Peyer's patch (tissue), 4 donors: ENCODE measurements around the gene CAV1.

Source experiments
- POLR2A ChIP-seq, 2 donors: fragments of 450-650 bp; IDR thresholded peaks; one replicate each; pipeline ENCODE4 v1.5.1; 2017; ENCODE audit warnings: antibody characterized with exemption in 2 of 2, mild to moderate bottlenecking in 2 of 2, moderate library complexity in 2 of 2
- TF ChIP-seq, protein P1 (sequence below), 6 experiments: fragments of 450-650 bp in 4 of 6; fragments of 200-600 bp in 2 of 6; sonication (generic) in 1 of 6; IDR thresholded peaks; one replicate each; pipeline ENCODE4 v1.5.1; 2017 to 2019; ENCODE audit warnings: antibody characterized with exemption in 6 of 6, mild to moderate bottlenecking in 3 of 6, moderate library complexity in 1 of 6

DNA sequence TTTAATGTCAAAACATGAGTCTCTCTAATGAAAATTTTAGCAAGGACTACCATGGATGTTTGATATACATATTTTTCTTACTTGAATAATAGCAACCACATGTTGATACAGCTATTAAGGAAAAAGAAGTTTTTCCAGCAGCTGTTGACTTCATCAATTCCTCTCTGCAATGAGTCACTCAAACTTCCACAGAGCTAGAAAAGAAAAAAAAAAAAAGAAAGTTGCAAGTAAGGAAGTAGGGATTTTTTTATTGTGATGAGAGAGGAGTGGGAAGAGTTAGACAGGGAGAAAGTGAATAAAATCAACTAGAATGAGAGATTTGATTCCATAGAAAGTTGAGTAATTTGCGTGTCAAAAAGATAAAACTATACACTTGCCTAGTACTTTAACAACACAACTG is 46.2 kb downstream of the CAV1 start:
- TF ChIP-seq POLR2A (IDR thresholded peaks at IDR 0.05), result no peak
- TF ChIP-seq, protein P1, sequence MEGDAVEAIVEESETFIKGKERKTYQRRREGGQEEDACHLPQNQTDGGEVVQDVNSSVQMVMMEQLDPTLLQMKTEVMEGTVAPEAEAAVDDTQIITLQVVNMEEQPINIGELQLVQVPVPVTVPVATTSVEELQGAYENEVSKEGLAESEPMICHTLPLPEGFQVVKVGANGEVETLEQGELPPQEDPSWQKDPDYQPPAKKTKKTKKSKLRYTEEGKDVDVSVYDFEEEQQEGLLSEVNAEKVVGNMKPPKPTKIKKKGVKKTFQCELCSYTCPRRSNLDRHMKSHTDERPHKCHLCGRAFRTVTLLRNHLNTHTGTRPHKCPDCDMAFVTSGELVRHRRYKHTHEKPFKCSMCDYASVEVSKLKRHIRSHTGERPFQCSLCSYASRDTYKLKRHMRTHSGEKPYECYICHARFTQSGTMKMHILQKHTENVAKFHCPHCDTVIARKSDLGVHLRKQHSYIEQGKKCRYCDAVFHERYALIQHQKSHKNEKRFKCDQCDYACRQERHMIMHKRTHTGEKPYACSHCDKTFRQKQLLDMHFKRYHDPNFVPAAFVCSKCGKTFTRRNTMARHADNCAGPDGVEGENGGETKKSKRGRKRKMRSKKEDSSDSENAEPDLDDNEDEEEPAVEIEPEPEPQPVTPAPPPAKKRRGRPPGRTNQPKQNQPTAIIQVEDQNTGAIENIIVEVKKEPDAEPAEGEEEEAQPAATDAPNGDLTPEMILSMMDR (IDR thresholded peaks at IDR 0.05), result no peak
